ENCODE results near the gene CABLES1.

Gene CABLES1

DNA sequence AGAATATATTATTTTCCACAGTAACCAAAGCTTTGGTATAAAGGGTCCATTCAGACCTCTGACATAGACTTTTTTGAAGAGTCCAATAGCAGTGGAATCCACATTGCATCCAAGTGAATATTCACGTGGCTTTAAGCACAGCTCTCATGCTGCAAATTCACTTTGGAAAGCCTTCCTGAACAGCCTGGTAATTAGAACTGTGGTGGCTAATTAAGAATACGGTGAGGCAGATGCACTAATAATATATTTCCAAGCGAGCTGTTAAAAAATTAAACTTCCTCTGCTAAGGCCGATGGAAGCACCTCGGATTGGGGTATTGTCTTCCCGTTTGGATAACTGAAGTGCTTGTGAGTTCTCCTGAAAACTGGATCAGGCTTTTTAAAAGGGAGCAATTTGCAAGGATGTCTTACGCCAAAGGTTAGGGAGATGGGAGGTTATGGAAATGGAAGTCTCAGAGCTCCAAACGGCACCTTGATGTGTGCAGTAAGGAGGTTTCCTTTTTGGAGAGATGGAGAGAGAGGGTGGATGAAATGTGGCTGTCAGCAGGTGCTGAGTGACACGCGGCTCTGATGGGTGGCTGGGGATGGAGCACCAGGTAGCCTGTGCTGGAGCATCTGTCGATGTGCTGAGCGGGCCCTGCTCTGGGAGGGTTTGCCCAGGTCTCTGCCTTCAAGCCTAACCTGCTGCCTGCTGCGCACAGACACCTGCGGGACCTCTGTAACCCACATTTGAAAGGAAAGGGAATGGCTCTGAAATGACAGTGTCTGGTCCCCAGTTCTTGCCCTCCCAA, 37.5 kb downstream of the CABLES1 start:
- Histone ChIP-seq H3K36me3 (ENCODE audit: control insufficient read depth, insufficient read depth, low read length) (no peaks in the 10 kb centered on the region), H3K4me3 (ENCODE audit: low read depth, low read length) (no peak overlapping the region), H3K9me3 (ENCODE audit: control insufficient read depth, insufficient read depth, low read depth, low read length) (no peaks in the 10 kb centered on the region), H3K4me1 (ENCODE audit: control insufficient read depth, insufficient read depth, low read length) (peaks cover 61% of the 10 kb centered on the region), H3K27ac (ENCODE audit: low read depth, low read length) (no peak overlapping the region), H3K27me3 (ENCODE audit: control insufficient read depth, insufficient read depth, low read length) (no peaks in the 10 kb centered on the region), H3K9ac (ENCODE audit: low read length) (no peak overlapping the region)

DNA sequence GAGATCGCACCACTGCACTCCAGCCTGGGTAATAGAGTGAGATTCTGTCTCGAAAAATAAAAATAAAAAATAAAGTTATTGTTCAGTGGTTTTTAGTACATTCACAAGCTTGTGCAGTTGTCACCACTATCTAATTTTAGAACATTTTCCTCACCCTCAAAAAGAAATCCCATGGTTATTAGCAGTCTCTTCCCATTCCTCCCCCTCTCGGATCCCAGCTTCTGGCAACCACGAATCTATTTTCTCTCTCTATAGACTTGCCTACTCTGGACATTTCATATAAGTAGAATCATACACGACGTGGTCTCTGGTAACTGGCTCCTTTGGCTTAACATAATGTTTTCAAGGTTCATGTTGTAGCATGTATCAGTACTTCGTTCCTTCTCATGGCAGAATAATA, 38.6 kb downstream of the CABLES1 start:
- no peak overlapping the region for H3K9ac ChIP-seq (ENCODE audit: low read length)
- peaks cover 54% of the 10 kb centered on the region for H3K4me1 ChIP-seq (ENCODE audit: control insufficient read depth, insufficient read depth, low read length)
- no peaks in the 10 kb centered on the region for H3K36me3 ChIP-seq (ENCODE audit: control insufficient read depth, insufficient read depth, low read length)
- H3K27ac ChIP-seq (ENCODE audit: low read depth, low read length): no peak overlapping the region
- H3K9me3 ChIP-seq (ENCODE audit: control insufficient read depth, insufficient read depth, low read depth, low read length): no peaks in the 10 kb centered on the region
- H3K4me3 ChIP-seq (ENCODE audit: low read depth, low read length): no peak overlapping the region
- H3K27me3 ChIP-seq (ENCODE audit: control insufficient read depth, insufficient read depth, low read length): no peaks in the 10 kb centered on the region

DNA sequence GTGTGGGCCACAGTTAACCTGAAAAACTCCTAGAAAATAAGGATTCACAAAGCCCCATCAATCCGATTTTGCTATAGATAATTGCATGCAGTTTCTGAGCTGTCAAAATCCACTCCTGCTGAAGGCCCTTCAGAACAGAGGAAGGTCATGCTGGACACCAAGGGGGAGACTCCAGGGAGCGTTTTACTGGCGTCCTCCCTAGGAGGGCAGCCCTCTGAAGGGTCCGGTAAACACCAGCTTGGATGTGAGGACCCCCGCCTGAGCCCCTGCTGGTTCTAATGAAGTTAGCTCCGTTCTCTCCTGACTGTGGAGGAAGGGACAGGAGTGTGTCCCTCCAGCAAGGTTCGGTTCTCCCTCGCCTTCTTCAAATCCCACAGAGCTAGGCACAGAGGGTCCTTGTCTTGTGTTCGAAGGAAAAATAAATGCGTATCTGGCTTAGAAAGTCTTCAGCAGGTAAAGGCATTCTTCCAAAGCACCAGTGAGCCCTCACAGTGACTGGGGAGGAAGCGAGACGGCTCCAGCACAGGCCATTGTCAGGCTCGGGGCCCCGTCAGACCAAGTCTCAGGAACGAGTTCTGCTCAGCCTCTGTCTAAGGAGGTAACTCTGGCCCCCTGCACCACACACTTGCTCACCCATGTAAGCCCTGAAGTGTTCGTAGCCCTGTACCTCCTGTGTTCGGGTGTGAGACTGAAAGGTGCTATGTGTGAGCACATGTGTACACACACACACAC, 41.6 kb downstream of the CABLES1 start:
- Histone ChIP-seq H3K4me1 (ENCODE audit: control insufficient read depth, insufficient read depth, low read length) (peaks cover 33% of the 10 kb centered on the region), H3K27ac (ENCODE audit: low read depth, low read length) (no peak overlapping the region)

DNA sequence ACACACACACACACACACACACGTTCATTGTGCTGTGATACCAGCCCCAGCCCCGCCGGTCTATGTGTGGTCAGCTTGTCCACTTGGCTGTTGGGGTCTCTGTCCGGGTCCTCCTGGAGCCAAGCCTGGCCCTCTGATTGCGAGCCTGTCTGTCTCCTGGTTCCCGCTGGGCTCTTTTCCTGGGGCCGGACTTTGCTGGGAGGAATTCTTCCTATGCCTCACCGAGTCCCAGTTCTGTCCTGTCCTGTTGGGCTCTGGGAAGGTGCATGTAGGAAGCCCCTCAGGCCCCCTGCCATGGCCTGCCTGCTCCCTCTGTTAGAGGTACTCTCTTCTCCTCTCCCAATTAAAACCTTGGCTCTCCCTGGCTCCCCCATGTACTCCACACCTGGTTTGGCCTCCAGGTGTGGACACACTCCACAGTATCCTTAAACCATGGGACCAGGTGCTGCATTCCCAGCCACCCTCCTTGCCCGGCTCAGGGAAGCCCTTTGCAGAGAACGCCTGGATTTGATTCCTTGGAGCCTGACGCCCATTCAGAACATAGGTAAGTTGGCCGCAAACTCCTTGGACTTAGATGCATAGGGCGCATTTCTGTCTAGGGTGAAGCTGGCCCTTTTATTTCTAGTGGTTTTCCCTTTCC, 42.3 kb downstream of the CABLES1 start:
- no peaks in the 10 kb centered on the region for H3K36me3 ChIP-seq (ENCODE audit: control insufficient read depth, insufficient read depth, low read length)
- H3K27me3 ChIP-seq (ENCODE audit: control insufficient read depth, insufficient read depth, low read length): no peaks in the 10 kb centered on the region
- peaks cover 29% of the 10 kb centered on the region for H3K4me1 ChIP-seq (ENCODE audit: control insufficient read depth, insufficient read depth, low read length)
- H3K9ac ChIP-seq (ENCODE audit: low read length): no peak overlapping the region
- H3K4me3 ChIP-seq (ENCODE audit: low read depth, low read length): no peak overlapping the region
- no peaks in the 10 kb centered on the region for H3K9me3 ChIP-seq (ENCODE audit: control insufficient read depth, insufficient read depth, low read depth, low read length)
- H3K27ac ChIP-seq (ENCODE audit: low read depth, low read length): no peak overlapping the region

More for the DNA sequence above, 41.6 kb downstream of the CABLES1 start:
- Histone ChIP-seq H3K27me3 (ENCODE audit: control insufficient read depth, insufficient read depth, low read length) (no peaks in the 10 kb centered on the region), H3K36me3 (ENCODE audit: control insufficient read depth, insufficient read depth, low read length) (no peaks in the 10 kb centered on the region), H3K9ac (ENCODE audit: low read length) (no peak overlapping the region), H3K9me3 (ENCODE audit: control insufficient read depth, insufficient read depth, low read depth, low read length) (no peaks in the 10 kb centered on the region), H3K4me3 (ENCODE audit: low read depth, low read length) (no peak overlapping the region)

DNA sequence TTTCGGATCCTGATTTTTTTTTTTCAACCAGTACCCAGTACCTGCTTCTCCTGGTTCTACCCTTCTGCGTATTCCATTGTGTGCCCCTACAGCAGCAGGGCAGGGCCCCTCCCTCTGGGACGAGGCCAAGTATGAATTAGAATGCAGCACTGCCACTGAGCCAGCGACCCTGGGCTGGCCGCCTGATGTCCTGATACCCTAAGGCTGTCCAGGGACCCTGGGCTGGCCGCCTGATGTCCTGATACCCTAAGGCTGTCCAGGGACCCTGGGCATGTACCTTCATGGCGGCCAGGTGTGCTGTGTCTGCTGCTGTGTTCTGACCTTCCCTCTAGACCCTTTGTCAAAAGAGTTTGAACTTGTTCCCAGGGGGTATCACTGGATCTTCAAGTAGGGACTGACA, 42.9 kb downstream of the CABLES1 start:
- no peaks in the 10 kb centered on the region for H3K27me3 ChIP-seq (ENCODE audit: control insufficient read depth, insufficient read depth, low read length)
- H3K27ac ChIP-seq (ENCODE audit: low read depth, low read length): no peak overlapping the region
- peaks cover 30% of the 10 kb centered on the region for H3K4me1 ChIP-seq (ENCODE audit: control insufficient read depth, insufficient read depth, low read length)
- H3K9ac ChIP-seq (ENCODE audit: low read length): no peak overlapping the region
- no peaks in the 10 kb centered on the region for H3K36me3 ChIP-seq (ENCODE audit: control insufficient read depth, insufficient read depth, low read length)
- no peaks in the 10 kb centered on the region for H3K9me3 ChIP-seq (ENCODE audit: control insufficient read depth, insufficient read depth, low read depth, low read length)
- no peak overlapping the region for H3K4me3 ChIP-seq (ENCODE audit: low read depth, low read length)

DNA sequence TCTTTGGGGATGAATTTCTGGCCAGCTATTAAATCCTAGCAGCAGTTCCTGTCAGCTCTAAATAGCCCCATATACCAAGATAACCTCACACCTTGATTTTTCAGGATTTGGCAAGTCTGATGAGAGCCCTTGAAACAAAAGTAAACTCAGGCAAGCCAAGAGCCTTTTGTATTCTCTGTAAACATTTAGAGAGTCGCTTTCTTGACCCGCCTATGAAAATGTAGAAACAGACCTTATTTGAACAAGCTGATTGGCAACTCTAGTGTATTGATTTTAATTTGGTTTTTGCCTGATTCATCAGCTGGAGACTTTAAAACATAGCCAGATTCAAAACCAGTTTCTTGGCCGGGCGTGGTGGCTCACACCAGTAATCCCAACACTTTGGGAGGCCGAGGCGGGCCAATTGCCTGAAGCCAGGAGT, 43.4 kb downstream of the CABLES1 start:
- no peak overlapping the region for H3K4me3 ChIP-seq (ENCODE audit: low read depth, low read length)
- H3K27ac ChIP-seq (ENCODE audit: low read depth, low read length): no peak overlapping the region
- no peaks in the 10 kb centered on the region for H3K9me3 ChIP-seq (ENCODE audit: control insufficient read depth, insufficient read depth, low read depth, low read length)
- H3K27me3 ChIP-seq (ENCODE audit: control insufficient read depth, insufficient read depth, low read length): no peaks in the 10 kb centered on the region
- no peak overlapping the region for H3K9ac ChIP-seq (ENCODE audit: low read length)
- peaks cover 35% of the 10 kb centered on the region for H3K4me1 ChIP-seq (ENCODE audit: control insufficient read depth, insufficient read depth, low read length)
- no peaks in the 10 kb centered on the region for H3K36me3 ChIP-seq (ENCODE audit: control insufficient read depth, insufficient read depth, low read length)

DNA sequence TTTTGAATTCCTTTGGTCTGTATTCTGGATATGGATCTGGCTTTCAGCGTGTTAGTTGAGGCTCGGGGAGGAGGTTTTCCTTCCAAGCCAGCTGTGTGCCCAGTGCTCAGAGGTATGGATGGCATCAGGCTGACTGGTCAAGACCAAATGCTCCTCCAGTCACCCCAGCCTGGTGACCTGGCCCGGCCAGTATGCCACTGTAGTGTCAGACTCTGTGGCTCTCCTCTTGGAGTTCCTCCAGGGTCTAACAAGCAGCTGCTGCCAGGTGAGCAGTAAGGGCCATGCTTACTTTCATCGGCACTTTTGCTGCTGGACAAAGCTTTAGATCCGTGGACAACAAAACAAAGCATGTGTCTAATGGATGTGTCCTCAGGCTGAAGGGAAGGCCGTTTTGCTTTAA, 44.1 kb downstream of the CABLES1 start:
- no peak overlapping the region for H3K27ac ChIP-seq (ENCODE audit: low read depth, low read length)
- no peaks in the 10 kb centered on the region for H3K36me3 ChIP-seq (ENCODE audit: control insufficient read depth, insufficient read depth, low read length)
- no peaks in the 10 kb centered on the region for H3K9me3 ChIP-seq (ENCODE audit: control insufficient read depth, insufficient read depth, low read depth, low read length)
- peaks cover 38% of the 10 kb centered on the region for H3K4me1 ChIP-seq (ENCODE audit: control insufficient read depth, insufficient read depth, low read length)
- no peaks in the 10 kb centered on the region for H3K27me3 ChIP-seq (ENCODE audit: control insufficient read depth, insufficient read depth, low read length)
- no peak overlapping the region for H3K9ac ChIP-seq (ENCODE audit: low read length)
- no peak overlapping the region for H3K4me3 ChIP-seq (ENCODE audit: low read depth, low read length)

DNA sequence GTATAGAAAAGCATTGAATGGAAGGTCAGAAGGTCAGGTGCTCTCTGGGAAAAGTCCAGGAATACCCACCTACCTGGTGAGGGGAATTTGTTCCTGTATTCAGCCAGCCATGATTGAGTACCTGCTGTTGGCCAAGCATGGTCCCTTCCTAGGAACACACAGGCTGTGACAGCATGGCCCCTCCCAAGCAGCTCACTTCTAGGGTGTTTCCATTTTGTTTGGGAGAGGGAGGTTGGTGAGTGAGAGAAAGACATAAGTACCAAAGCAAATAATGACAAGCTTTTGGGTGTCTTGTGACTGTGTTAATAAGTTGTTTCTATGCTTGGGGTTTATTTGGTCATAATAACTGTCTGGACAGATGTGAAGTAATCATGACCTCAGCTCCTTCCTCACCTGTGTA, 46.3 kb downstream of the CABLES1 start:
- Histone ChIP-seq H3K4me1 (ENCODE audit: control insufficient read depth, insufficient read depth, low read length) (peaks cover 32% of the 10 kb centered on the region), H3K9ac (ENCODE audit: low read length) (no peak overlapping the region), H3K27me3 (ENCODE audit: control insufficient read depth, insufficient read depth, low read length) (no peaks in the 10 kb centered on the region), H3K27ac (ENCODE audit: low read depth, low read length) (no peak overlapping the region), H3K4me3 (ENCODE audit: low read depth, low read length) (no peak overlapping the region), H3K36me3 (ENCODE audit: control insufficient read depth, insufficient read depth, low read length) (no peaks in the 10 kb centered on the region), H3K9me3 (ENCODE audit: control insufficient read depth, insufficient read depth, low read depth, low read length) (no peaks in the 10 kb centered on the region)

DNA sequence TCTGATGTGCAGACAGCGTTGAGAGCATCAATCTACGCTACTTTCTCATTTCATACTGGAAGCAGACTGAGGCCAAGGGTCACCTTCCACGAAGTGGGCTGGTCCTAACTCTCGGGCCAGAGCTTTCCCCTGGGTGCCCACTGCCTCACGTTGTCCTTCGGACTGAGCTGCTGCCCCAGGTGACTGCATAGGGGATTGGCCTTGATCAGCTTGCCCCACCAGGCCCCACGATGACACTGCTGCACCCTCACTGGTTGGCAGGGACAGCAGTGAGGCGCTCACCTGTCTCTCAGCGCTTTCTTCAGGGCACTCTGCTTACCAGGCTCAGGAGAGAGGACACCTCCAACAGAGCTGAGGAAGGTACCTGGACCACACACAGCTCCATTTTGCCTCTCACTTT, 47.3 kb downstream of the CABLES1 start:
- Histone ChIP-seq H3K36me3 (ENCODE audit: control insufficient read depth, insufficient read depth, low read length) (no peaks in the 10 kb centered on the region), H3K4me1 (ENCODE audit: control insufficient read depth, insufficient read depth, low read length) (peaks cover 22% of the 10 kb centered on the region), H3K4me3 (ENCODE audit: low read depth, low read length) (no peak overlapping the region), H3K9me3 (ENCODE audit: control insufficient read depth, insufficient read depth, low read depth, low read length) (no peaks in the 10 kb centered on the region), H3K27me3 (ENCODE audit: control insufficient read depth, insufficient read depth, low read length) (no peaks in the 10 kb centered on the region), H3K9ac (ENCODE audit: low read length) (no peak overlapping the region), H3K27ac (ENCODE audit: low read depth, low read length) (no peak overlapping the region)

DNA sequence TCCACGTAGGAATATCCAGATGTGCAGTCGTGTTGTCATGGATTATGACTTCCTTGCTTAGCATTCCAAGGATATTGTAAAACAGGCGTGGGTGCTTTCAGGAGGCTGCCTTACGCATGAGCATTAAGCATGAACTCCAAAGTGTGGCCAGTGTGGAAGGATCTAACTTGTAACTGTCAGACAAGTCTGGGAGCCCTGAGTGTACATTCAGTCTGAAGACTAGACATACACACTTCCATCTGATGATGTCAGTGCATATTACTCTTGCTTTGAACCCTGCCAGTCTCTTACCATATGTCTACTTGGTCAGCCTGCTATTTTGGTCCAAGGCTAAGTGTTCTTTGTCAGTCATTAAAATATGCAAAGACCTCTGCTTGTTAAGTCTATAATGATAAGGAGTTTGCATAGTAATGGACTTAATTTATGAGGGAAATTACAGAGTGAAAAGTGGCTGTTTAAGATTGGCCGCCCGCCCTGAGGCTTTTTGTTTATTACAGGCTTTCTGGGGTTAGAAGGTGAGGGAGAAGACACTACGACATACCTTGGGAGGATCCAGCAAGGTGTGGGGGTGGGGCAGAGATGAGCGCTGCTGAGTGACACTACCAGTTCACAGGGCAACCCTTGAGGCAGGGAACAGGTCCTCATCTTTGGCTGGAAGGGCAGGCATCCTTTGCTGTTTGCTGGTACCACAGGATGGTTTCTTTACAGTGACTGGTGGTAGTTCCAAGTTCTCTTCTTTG, 48.3 kb downstream of the CABLES1 start:
- Histone ChIP-seq H3K36me3 (ENCODE audit: control insufficient read depth, insufficient read depth, low read length) (no peaks in the 10 kb centered on the region), H3K27me3 (ENCODE audit: control insufficient read depth, insufficient read depth, low read length) (no peaks in the 10 kb centered on the region), H3K27ac (ENCODE audit: low read depth, low read length) (no peak overlapping the region), H3K9ac (ENCODE audit: low read length) (no peak overlapping the region), H3K9me3 (ENCODE audit: control insufficient read depth, insufficient read depth, low read depth, low read length) (no peaks in the 10 kb centered on the region), H3K4me3 (ENCODE audit: low read depth, low read length) (no peak overlapping the region), H3K4me1 (ENCODE audit: control insufficient read depth, insufficient read depth, low read length) (peaks cover 24% of the 10 kb centered on the region)
